A673 (cell line): ENCODE results near the gene PHAX.
"Not testable (repeated sequence)": the region's sequence is repeated elsewhere in the genome, so short reads cannot be mapped to it uniquely, and the experiment has no call there.

ENCODE experiments used
- EZH2 ChIP-seq: fragments of 200-600 bp; sonication (generic); IDR thresholded peaks from 2 replicates; pipeline ENCODE4 v1.6.1; 2017; ENCODE audit warnings: borderline replicate concordance, low read depth, mild to moderate bottlenecking, mixed read lengths, antibody characterized with exemption, low read length; ENCODE audit not compliant: poor library complexity, severe bottlenecking
- TF ChIP-seq, protein P1 (sequence below): fragments of 300-800, 200-600 bp; sonication (generic); conservative IDR thresholded peaks from 2 replicates; pipeline ENCODE4 v1.5.1; 2017; ENCODE audit warnings: low read depth, mild to moderate bottlenecking, antibody characterized with exemption, low read length, moderate library complexity, mixed read lengths

DNA sequence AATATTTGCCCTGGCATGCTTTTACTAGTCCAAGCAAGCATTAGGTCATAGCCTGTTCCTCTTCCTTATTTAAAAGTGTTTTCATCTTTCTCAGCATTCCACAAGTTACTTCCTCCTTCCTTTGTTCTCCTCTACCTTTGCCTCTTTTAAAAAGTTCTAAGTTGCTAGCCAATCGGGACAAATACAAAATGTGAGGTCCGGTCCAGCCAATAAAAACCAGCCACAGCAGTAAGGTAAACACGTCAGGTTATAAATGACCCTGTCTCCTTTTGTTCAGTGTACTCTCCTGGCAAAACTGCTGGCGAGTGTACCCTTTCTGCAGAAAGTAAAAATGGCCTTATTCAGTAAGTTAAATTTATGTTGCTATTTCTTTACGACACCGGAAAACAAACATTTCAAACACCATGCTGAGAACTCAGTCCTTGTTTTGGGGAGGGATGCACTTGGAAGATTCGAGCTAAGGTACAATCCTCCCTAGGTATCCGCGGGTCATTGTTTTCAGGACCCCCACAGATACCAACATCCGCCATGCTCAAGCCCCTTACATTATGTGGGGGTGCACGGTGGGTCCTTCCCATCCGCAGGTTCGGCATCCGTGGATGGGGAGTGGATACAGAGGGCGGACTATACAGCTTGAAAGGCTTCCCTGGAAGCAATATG is 646 bp upstream of the PHAX start:
- TF ChIP-seq, protein P1, sequence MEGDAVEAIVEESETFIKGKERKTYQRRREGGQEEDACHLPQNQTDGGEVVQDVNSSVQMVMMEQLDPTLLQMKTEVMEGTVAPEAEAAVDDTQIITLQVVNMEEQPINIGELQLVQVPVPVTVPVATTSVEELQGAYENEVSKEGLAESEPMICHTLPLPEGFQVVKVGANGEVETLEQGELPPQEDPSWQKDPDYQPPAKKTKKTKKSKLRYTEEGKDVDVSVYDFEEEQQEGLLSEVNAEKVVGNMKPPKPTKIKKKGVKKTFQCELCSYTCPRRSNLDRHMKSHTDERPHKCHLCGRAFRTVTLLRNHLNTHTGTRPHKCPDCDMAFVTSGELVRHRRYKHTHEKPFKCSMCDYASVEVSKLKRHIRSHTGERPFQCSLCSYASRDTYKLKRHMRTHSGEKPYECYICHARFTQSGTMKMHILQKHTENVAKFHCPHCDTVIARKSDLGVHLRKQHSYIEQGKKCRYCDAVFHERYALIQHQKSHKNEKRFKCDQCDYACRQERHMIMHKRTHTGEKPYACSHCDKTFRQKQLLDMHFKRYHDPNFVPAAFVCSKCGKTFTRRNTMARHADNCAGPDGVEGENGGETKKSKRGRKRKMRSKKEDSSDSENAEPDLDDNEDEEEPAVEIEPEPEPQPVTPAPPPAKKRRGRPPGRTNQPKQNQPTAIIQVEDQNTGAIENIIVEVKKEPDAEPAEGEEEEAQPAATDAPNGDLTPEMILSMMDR, result not testable (repeated sequence)
- not testable (repeated sequence) for TF ChIP-seq EZH2
